Calu3 (cell line): Measurements from ENCODE around the gene CLIC1. TPM values are rescaled to one million over a fixed set of nuclear protein-coding genes. Genes with fewer than 3 reads are reported as not detected.

ENCODE experiments used
- BruUV-seq: library from RNA; stranded (reverse); fragments of 400-500 nt; replicated peaks from 2 replicates; lab custom pipeline; 2021; lab: Mats Ljungman, UMichigan
- CTCF ChIA-PET: fragments of 300-600 bp; sonication (Branson Sonifier 250); formaldehyde crosslinking; loops from one replicate; lab custom pipeline; 2022; ENCODE audit warnings: antibody characterized with exemption; lab: Charles Lee
- DNase-seq: peaks from one replicate; pipeline ENCODE4 v3.0.0; 2022
- H3K27ac Mint-ChIP-seq: one replicate; pipeline ENCODE4 v1.8.0; 2022; ENCODE audit warnings: mixed read lengths; ENCODE audit not compliant: unreplicated experiment
- H3K27me3 Mint-ChIP-seq: one replicate; pipeline ENCODE4 v1.8.0; 2022; ENCODE audit warnings: mixed read lengths; ENCODE audit not compliant: unreplicated experiment
- H3K36me3 Mint-ChIP-seq: one replicate; pipeline ENCODE4 v1.8.0; 2022; ENCODE audit warnings: mild to moderate bottlenecking, moderate library complexity, mixed read lengths; ENCODE audit not compliant: insufficient read depth, unreplicated experiment
- H3K4me1 Mint-ChIP-seq: one replicate; pipeline ENCODE4 v1.8.0; 2022; ENCODE audit warnings: mild to moderate bottlenecking, low read depth, mixed read lengths; ENCODE audit not compliant: unreplicated experiment
- H3K4me3 Mint-ChIP-seq: one replicate; pipeline ENCODE4 v1.8.0; 2022; ENCODE audit warnings: mild to moderate bottlenecking, low read depth, moderate library complexity, mixed read lengths; ENCODE audit not compliant: unreplicated experiment
- H3K9me3 Mint-ChIP-seq: one replicate; pipeline ENCODE4 v1.8.0; 2022; ENCODE audit warnings: low read depth, mixed read lengths; ENCODE audit not compliant: unreplicated experiment
- CTCF ChIP-seq: fragments of 200-600 bp; IDR thresholded peaks from one replicate; pipeline ENCODE4 v1.8.0; 2022; ENCODE audit warnings: antibody characterized with exemption; ENCODE audit not compliant: unreplicated experiment
- intact Hi-C: fragments of 100-400 bp; cut with micrococcal nuclease; formaldehyde crosslinking; loops from one replicate; pipeline ENCODE4 v1.10.0; 2022; ENCODE audit not compliant: unreplicated experiment
- total RNA-seq: library from RNA; stranded (reverse); gene quantifications from 2 replicates; pipeline ENCODE4 v1.2.3, GENCODE V29; 2022

CLIC1 gene
- total RNA-seq, 1 experiment from 2014 or later, result 943 TPM

- Mint-ChIP-seq H3K27ac (peak overlapping the region; percentile 26), H3K4me3 (peak overlapping the region; percentile 24), H3K36me3 (peaks cover 7% of the 10 kb centered on the region), H3K9me3 (no peaks in the 10 kb centered on the region), H3K4me1 (peaks cover 34% of the 10 kb centered on the region), H3K27me3 (peaks cover 35% of the 10 kb centered on the region)
- DNase-seq, result peak; percentile 77
- intact Hi-C loops, result no loop called here
- CTCF ChIA-PET, result interaction anchor here (0.5 to 0.6 kb wide), 2 partner anchors 9 to 20 kb away, joined by 3 to 10 read pairs; no protein-coding TSS in a partner anchor
- no TSS peak for BruUV-seq
- TF ChIP-seq CTCF, result peak; percentile 58
Measured at GRCh38 chr6:31717499-31718222, 18.7 kb downstream of the CLIC1 start.

- Mint-ChIP-seq H3K27me3 (peaks cover 28% of the 10 kb centered on the region), H3K4me1 (peaks cover 53% of the 10 kb centered on the region), H3K9me3 (no peaks in the 10 kb centered on the region), H3K36me3 (peaks cover 10% of the 10 kb centered on the region), H3K4me3 (no peak within 1 kb of the TSS), H3K27ac (no peak within 1 kb of the TSS)
- DNase-seq, result no peak
- intact Hi-C loops, result no loop called here
- TF ChIP-seq CTCF, result no peak
- BruUV-seq, result no TSS peak
- CTCF ChIA-PET, result interaction anchor here (0.7 to 1.9 kb wide), 4 partner anchors 15 to 107 kb away, joined by 4 to 9 read pairs (median 6); partner anchors contain the start of gene DDAH2
Measured at GRCh38 chr6:31715022-31715958, 21.0 kb downstream of the CLIC1 start, which contains the start of gene LY6G6D. TSS of gene LY6G6D (plus strand) at chr6:31715348. CDS start at chr6:31715356, 8 bp downstream.

- Mint-ChIP-seq H3K4me1 (peaks cover 43% of the 10 kb centered on the region), H3K4me3 (no peak overlapping the region), H3K9me3 (no peaks in the 10 kb centered on the region), H3K27me3 (peaks cover 26% of the 10 kb centered on the region), H3K27ac (no peak overlapping the region), H3K36me3 (peaks cover 10% of the 10 kb centered on the region)
- CTCF ChIA-PET, result interaction anchor here (0.7 to 1.9 kb wide), 4 partner anchors 11 to 21 kb away, joined by 3 to 9 read pairs (median 4); partner anchors contain the start of genes ABHD16A and DDAH2
- intact Hi-C loops, result no loop called here
- TF ChIP-seq CTCF, result no peak
- BruUV-seq, result no TSS peak
- DNase-seq, result no peak
Measured at GRCh38 chr6:31713991-31714684, 22.2 kb downstream of the CLIC1 start.

GRCh38 chr6:31713465-31713864 is 22.9 kb downstream of the CLIC1 start:
- Mint-ChIP-seq H3K36me3 (peaks cover 8% of the 10 kb centered on the region), H3K4me3 (no peak overlapping the region), H3K4me1 (peaks cover 37% of the 10 kb centered on the region), H3K27me3 (peaks cover 26% of the 10 kb centered on the region), H3K9me3 (no peaks in the 10 kb centered on the region), H3K27ac (no peak overlapping the region)
- intact Hi-C loops, result no loop called here
- DNase-seq, result no peak
- CTCF ChIA-PET, result interaction anchor here (0.7 to 1.9 kb wide), 3 partner anchors 14 to 25 kb away, joined by 3 to 20 read pairs (median 4); partner anchors contain the start of gene MSH5
- BruUV-seq, result no TSS peak
- no peak for TF ChIP-seq CTCF
